Stromal cell of bone marrow (primary cell): ENCODE results near the gene LAYN.

Source experiments
- DNase-seq: peaks from one replicate; pipeline ENCODE4 v3.0.0-alpha.2; 2012; ENCODE audit warnings: low read depth

Gene LAYN

GRCh38 chr11:111531136-111531535 lies 9.4 kb upstream of the LAYN start:
- DNase-seq: no peak

DNA sequence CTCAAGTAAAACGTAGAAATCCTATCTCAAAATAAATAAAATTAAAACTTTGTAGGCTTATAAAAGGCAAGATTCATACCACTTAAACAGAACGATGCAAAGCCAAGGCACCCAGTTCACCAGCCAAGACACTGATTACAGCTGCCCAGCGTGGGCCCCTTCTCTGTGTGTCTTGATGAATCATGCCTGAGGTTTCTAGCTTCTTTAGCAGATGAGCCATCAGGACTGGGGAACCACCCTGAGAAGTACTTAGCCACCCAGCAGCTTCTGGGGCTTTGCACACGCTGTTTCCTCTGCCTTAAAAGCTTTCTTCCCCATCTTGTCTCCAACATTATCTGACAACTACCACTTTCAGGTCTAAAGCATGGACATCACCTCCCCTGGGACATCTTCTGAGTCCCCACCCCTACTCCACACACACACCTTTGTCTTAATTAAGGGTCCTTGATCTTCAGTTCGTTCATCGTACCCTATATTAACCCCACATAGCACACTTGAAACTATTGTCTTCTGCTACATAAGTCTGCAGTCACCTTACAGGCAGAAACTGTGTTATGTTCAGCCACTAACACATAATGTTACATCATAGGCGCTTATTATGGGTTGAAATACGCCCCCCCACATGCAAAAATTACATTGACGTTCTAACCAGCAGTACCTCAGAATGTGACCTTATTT lies 8.7 kb upstream of the LAYN start:
- peak; percentile 86 for DNase-seq

DNA sequence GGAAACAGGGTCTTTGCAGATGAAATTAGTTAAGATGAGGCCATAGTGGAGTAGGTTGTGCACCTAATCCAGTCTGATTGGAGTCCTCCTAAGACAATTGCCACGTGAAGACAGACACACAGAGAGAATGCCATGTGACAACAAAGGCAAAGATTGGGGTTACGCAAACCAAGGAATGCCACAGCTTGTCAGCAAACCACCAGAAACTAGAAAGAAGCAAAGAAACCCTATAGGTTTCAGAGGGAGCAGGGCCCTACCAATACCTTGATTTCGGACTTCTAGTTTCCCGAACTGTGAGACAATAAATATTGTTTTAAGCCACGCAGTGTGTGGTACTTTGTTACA lies 8.2 kb upstream of the LAYN start:
- DNase-seq: no peak

DNA sequence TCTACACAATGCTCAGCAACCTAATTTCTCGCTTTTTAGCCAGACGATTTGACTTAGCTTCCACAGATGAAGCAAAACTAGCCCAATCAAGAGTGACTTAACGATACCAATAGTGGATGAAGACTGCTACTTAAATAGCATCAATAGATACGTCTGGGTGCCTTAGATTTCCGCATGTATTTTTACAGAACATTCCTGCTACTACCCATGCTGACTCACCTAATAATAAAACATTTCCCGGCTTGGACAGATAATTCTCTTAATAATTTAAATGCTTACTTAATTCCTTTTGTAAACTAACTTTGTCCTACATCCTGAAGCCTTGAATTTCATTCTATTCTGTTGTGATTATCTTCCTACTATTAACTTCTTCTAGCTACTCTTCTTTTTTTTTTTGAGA lies 5.2 kb upstream of the LAYN start:
- DNase-seq: no peak

- DNase-seq: no peak
Observed at GRCh38 chr11:111537336-111537860, 3.1 kb upstream of the LAYN start.

GRCh38 chr11:111538407-111539114 lies 2.0 kb upstream of the LAYN start:
- DNase-seq: no peak

- no peak for DNase-seq
Observed at GRCh38 chr11:111539426-111540113, 950 bp upstream of the LAYN start.

- no peak for DNase-seq
Observed at GRCh38 chr11:111540937-111541253, 375 bp downstream of the LAYN start.

GRCh38 chr11:111541254-111542061 lies 938 bp downstream of the LAYN start:
- no peak for DNase-seq

- DNase-seq: no peak
Observed at GRCh38 chr11:111542606-111543275, 2.2 kb downstream of the LAYN start.

DNA sequence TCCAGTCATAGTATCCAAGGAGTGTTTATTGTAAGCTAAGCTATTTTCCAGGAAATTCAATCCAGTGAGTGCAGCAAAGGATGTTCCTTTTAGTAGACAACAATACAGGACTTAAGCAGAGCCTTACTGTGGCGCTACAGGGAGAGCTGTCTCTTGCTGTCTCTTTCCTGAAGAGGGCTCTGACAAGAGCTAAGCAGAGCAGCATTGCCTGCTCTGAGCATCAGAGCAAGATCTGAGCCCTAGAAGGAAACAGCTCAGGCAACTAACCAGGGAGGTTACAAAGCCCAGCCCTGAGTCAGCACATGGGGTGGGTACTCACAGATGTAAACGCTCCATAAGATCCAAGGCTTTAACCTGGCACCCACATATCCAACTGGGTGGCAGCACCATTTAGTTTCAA lies 8.0 kb downstream of the LAYN start:
- DNase-seq: no peak

GRCh38 chr11:111549196-111549868 lies 8.8 kb downstream of the LAYN start:
- no peak for DNase-seq

DNA sequence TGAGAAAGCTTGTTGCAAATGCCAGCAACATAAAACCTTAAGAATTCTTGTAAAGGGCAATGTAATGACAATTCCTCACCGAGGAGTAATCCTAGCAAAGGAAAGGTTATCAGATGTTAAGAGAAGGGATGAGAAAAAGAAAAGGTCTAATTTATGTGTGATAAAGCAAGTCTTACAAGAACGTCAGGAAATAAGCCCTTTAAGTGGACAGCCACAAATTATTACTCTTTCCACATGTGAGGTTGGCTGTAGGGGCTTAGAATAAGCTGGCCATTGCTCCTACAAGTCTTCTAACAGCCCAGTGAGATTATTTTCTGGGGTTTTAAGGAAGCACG lies 9.3 kb downstream of the LAYN start:
- no peak for DNase-seq

DNA sequence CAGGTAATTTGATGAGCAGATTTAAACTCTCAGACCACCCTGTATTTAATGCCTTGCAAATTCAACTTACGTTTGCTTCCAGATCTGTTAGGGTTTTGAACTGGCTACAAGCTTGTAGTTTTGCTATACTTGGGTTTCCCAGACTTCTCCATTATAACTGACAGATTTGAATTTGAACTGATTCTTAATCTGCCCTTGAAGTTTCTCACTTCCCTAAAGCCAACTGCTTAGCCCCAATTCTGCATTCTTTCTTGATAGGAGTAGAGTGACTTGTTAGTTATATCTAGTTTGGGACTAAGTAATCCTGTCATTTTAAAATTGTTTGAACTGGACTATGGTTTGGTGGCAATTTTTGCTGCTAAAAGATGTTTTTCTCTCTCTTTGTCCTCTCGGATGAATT lies 9.7 kb downstream of the LAYN start:
- no peak for DNase-seq

GRCh38 chr11:111554532-111554931 lies 14.0 kb downstream of the LAYN start:
- DNase-seq: no peak

GRCh38 chr11:111555255-111555654 lies 14.7 kb downstream of the LAYN start:
- no peak for DNase-seq

DNA sequence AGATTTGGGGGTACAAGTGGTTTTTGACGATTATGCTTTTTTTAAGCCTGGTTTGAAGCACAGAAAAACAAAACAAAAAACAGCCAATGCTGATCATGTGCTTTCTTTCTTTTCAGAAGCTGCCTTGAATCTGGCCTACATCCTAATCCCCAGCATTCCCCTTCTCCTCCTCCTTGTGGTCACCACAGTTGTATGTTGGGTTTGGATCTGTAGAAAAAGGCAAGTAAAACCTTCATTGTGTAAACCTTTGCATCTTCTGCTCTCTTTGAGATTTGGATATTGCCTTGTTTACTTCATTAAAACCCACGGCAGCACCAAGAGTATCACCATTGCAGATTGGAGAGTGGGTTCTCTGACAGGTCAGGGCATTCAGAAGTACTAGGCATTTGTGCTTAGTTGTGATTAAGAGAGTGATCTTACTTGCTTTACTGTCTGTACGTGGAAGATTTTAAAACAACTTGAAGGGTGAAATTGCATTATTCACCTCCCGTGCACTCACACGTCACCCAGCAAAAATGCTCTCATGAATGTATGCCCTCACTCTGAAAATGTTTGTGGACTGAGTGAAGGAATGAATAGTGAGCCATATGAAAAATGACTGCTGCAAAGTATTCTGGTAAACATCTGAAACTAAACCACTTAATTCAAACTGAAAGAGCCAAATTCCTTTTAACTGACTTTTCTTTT lies 17.0 kb downstream of the LAYN start:
- DNase-seq: peak; percentile 83

DNA sequence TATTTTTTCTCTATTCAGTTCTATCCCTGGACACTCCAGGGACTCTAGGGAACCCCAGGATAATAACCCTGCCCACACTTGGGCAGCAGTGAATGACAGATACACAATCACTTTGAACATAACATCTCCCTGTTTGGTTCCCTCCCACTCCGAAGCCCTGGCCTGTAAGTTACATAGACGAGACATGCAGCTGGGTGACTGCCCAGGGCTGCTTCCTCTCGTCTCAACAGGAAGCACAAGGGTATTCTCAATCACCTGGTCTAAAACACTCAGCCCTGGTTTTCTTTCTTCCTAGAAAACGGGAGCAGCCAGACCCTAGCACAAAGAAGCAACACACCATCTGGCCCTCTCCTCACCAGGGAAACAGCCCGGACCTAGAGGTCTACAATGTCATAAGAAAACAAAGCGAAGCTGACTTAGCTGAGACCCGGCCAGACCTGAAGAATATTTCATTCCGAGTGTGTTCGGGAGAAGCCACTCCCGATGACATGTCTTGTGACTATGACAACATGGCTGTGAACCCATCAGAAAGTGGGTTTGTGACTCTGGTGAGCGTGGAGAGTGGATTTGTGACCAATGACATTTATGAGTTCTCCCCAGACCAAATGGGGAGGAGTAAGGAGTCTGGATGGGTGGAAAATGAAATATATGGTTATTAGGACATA lies 19.4 kb downstream of the LAYN start:
- DNase-seq: no peak

DNA sequence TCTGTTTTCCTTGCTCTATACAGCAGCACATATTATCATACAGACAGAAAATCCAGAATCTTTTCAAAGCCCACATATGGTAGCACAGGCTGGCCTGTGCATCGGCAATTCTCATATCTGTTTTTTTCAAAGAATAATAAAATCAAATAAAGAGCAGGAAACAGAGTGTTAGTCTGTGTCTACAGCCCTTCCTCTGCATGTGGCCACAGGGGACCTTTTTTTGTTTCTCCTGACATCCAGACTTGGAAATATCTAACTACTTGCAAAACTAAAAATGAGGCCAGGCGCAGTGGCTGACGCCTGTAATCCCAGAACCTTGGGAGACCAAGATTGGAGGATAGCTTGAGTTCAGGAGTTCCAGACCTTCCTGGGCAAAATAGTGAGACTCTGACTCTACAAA lies 20.3 kb downstream of the LAYN start:
- DNase-seq: no peak

- DNase-seq: no peak
Observed at GRCh38 chr11:111561306-111561705, 20.8 kb downstream of the LAYN start.
